Uterus (tissue), 4 donors: ENCODE data around the gene CCL14. TPM values are rescaled to one million over a fixed set of nuclear protein-coding genes. Genes with fewer than 3 reads are reported as not detected.

Experiments
- DNase-seq, 2 donors: peaks; one replicate each; pipeline ENCODE4 v3.0.0-alpha.2; 2019 to 2020
- H3K27ac ChIP-seq, 2 donors: fragments of 200-600 bp; sonication (generic); 1 replicate in 1 of 2; 2 replicates in 1 of 2; pipeline ENCODE4 v1.5.1; 2016 to 2018
- H3K27me3 ChIP-seq, 2 donors: fragments of 200-600 bp; sonication (generic); one replicate each; pipeline ENCODE4 v1.5.1; 2018 to 2019; ENCODE audit warnings: control low read depth in 1 of 2
- H3K36me3 ChIP-seq, 2 donors: fragments of 200-600 bp; sonication (generic); one replicate each; pipeline ENCODE4 v1.5.1; 2019; ENCODE audit warnings: control low read depth in 1 of 2
- H3K4me1 ChIP-seq, 2 donors: fragments of 200-600 bp; sonication (generic); one replicate each; pipeline ENCODE4 v1.5.1; 2018 to 2019; ENCODE audit warnings: control low read depth in 1 of 2
- H3K4me3 ChIP-seq, 2 donors: fragments of 200-600 bp; sonication (generic); 1 replicate in 1 of 2; 2 replicates in 1 of 2; pipeline ENCODE4 v1.5.1; 2018 to 2019; ENCODE audit warnings: mild to moderate bottlenecking in 1 of 2
- H3K9me3 ChIP-seq, 2 donors: fragments of 200-600 bp; sonication (generic); one replicate each; pipeline ENCODE4 v1.5.1; 2019; ENCODE audit warnings: control low read depth in 1 of 2
- POLR2A ChIP-seq, 2 donors: fragments of 450-650 bp; IDR thresholded peaks; one replicate each; pipeline ENCODE4 v1.6.1; 2016; ENCODE audit warnings: antibody characterized with exemption in 2 of 2, mild to moderate bottlenecking in 1 of 2, moderate library complexity in 1 of 2
- intact Hi-C: fragments of 100-400 bp; cut with DNase I; formaldehyde crosslinking; loops from one replicate; pipeline ENCODE4 v1.15.1; 2023; ENCODE audit warnings: low total_unique reads
- total RNA-seq, 4 donors: library from RNA; depleted of rRNA in 3 of 4; stranded (reverse); fragments of >200 nt in 3 of 4; gene quantifications; one replicate each; pipeline versions ENCODE4 v1.1.0 to v1.2.4, GENCODE V29; 2014 to 2023
- TF ChIP-seq, protein P1 (sequence below), 4 experiments: fragments of 200-600 bp in 2 of 4; fragments of 450-650 bp in 2 of 4; sonication (generic) in 2 of 4; IDR thresholded peaks; one replicate each; pipeline ENCODE4 v1.5.1; 2016 to 2019; ENCODE audit warnings: antibody characterized with exemption in 4 of 4, mild to moderate bottlenecking in 2 of 4, moderate library complexity in 1 of 4
- donor health status: DM: yes; HTN: yes; CAD: no.

CCL14 gene
- total RNA-seq, 4 donors from 2014 or later: 0.97 to 165 (median 143) TPM

DNA sequence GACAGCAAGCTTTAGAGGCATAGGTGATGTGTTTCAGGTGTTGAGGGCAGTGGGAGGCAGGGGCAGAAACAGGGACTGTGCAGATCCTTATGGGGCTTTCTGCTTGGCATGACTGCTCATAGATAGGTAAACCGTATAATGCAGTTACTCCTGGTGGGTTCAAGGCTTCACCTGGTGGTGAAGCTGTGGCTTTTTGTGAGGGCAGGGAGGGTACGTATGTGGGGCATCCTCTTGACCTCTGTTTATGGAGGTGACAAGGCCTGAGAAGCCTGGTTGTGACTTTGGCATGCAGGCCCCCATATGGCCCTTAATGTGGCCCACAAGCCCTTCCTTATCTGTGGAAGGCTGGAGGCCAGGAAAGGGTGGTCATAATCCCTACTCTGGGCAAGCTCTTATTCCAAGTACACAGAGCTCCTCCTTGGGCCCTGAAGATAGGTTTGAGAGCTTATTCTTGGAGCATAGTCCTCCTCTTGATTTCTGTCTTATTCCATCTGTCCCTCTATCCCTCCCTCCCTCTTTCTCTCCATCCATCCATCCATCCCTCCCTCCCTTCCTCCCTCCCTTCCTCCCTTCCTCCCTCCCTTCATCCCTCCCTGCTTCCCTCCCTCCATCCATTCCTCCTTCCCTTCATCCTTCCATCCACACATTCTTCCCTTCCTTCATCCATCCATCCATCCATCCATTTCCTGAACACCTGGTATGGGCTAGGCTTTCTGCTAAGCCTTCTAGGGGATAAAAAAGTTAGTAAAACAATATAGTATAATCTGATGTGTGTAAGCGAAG lies 3.9 kb downstream of the CCL14 start:
- Histone ChIP-seq H3K4me3 (no peak overlapping the region), H3K36me3 (no peaks in the 10 kb centered on the region), H3K9me3 (no peaks in the 10 kb centered on the region), H3K27ac (no peak overlapping the region), H3K4me1 (no peaks in the 10 kb centered on the region), H3K27me3 (no peaks in the 10 kb centered on the region)
- TF ChIP-seq, protein P1, sequence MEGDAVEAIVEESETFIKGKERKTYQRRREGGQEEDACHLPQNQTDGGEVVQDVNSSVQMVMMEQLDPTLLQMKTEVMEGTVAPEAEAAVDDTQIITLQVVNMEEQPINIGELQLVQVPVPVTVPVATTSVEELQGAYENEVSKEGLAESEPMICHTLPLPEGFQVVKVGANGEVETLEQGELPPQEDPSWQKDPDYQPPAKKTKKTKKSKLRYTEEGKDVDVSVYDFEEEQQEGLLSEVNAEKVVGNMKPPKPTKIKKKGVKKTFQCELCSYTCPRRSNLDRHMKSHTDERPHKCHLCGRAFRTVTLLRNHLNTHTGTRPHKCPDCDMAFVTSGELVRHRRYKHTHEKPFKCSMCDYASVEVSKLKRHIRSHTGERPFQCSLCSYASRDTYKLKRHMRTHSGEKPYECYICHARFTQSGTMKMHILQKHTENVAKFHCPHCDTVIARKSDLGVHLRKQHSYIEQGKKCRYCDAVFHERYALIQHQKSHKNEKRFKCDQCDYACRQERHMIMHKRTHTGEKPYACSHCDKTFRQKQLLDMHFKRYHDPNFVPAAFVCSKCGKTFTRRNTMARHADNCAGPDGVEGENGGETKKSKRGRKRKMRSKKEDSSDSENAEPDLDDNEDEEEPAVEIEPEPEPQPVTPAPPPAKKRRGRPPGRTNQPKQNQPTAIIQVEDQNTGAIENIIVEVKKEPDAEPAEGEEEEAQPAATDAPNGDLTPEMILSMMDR (IDR thresholded peaks at IDR 0.05): no peak
- no peak for TF ChIP-seq POLR2A (IDR thresholded peaks at IDR 0.05)
- no peak for DNase-seq
- intact Hi-C loops: no loop called here

DNA sequence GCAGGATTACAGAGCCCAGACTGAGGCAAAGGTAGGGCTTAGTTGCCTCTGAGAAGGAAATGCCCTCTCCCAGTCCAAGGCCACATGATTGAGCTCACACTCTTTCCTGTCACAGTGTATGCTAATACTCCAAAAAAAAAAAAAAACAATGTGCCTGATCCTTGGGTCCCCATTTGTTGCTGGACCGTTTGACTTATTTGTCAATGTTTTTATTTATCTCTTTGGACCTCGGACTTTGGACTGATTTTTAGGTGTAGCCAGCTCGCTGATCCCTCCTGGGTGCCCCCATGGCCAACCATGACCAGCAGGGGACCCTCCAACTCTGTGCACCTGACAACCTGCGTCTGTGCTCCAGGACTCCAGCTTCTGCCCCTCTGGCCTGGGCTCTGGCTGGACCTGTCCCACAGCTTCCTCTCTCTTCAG lies 4.6 kb downstream of the CCL14 start:
- TF ChIP-seq, protein P1 (IDR thresholded peaks at IDR 0.05): no peak
- TF ChIP-seq POLR2A (IDR thresholded peaks at IDR 0.05): no peak
- H3K27me3 ChIP-seq: no peaks in the 10 kb centered on the region
- H3K36me3 ChIP-seq: no peaks in the 10 kb centered on the region
- H3K4me3 ChIP-seq: no peak overlapping the region
- intact Hi-C loops: no loop called here
- no peaks in the 10 kb centered on the region for H3K4me1 ChIP-seq
- H3K27ac ChIP-seq: no peak overlapping the region
- DNase-seq: no peak
- no peaks in the 10 kb centered on the region for H3K9me3 ChIP-seq

DNA sequence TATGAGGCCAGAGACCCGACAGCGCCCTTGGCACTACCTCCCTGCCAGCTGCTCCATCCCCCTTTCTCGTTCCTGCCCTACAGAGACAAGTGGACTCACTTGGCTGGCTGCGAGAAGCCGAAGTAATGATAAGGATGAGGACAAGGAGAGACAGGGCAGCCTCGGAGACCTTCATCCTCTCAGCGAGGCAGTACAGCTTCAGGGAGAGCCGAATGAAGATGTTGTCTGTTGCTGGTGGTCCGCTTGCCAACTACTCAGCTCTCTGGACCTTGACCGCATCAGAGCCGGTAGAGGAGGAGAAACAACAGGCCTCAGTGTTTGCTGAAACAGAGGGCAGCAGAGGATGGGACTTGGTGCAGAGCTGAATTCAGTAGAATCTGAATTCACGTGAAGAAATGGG lies 5.3 kb downstream of the CCL14 start, which contains the start of gene CCL16:
TSS of gene CCL16 (minus strand) at position 252 of the 400 bp plus-strand sequence. CDS start at position 175, 77 bp downstream.
- Histone ChIP-seq H3K27ac (no peak within 1 kb of the TSS), H3K4me1 (no peaks in the 10 kb centered on the region), H3K4me3 (no peak within 1 kb of the TSS), H3K9me3 (no peaks in the 10 kb centered on the region), H3K36me3 (no peaks in the 10 kb centered on the region), H3K27me3 (no peaks in the 10 kb centered on the region)
- no peak for TF ChIP-seq POLR2A (IDR thresholded peaks at IDR 0.05)
- TF ChIP-seq, protein P1 (IDR thresholded peaks at IDR 0.05): no peak
- no peak for DNase-seq
- intact Hi-C loops: no loop called here

DNA sequence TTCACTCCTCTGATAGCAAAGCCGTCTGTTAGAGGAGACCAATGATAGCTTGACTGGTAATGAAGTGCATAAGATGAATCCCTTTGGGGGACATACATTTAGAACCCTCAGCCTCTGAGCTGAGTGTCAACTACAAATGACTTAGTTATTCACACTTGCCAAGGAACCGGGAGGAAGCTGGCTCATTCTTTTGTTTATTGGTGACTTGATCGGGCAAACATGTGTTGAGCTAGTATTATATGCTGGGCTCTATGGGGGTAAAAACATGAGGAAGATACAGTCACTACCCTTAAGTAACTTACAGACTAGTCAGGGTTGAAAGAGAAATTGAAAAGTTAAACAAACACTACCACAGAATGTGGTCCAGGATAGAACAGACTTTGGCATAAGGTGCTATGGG lies 8.2 kb downstream of the CCL14 start:
- intact Hi-C loops: no loop called here
- Histone ChIP-seq H3K4me3 (no peak overlapping the region), H3K27me3 (no peaks in the 10 kb centered on the region), H3K4me1 (no peaks in the 10 kb centered on the region), H3K36me3 (no peaks in the 10 kb centered on the region), H3K27ac (no peak overlapping the region), H3K9me3 (no peaks in the 10 kb centered on the region)
- DNase-seq: no peak
- TF ChIP-seq POLR2A (IDR thresholded peaks at IDR 0.05): no peak
- TF ChIP-seq, protein P1 (IDR thresholded peaks at IDR 0.05): no peak

DNA sequence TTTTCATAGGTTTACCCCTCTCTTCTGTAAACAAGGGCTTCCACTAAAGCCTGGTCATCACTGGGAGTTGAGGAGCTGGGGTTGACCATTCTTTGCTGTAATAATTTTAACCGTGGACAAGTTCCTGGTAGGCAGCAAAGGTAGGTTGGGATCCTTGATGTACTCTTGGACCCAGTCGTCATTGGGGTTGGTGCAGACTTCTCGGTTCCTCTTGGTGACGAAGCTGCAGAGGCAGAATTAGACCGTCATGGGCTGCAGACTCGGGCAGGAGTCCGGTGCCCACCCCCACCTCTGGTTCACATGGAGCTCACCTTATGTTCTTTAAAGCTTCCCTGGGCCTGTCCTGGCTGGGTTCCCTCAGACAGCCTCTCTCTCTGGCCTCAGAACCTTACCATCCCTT lies 9.0 kb downstream of the CCL14 start:
- Histone ChIP-seq H3K27ac (no peak overlapping the region), H3K36me3 (no peaks in the 10 kb centered on the region), H3K9me3 (no peaks in the 10 kb centered on the region), H3K4me1 (no peaks in the 10 kb centered on the region), H3K4me3 (no peak overlapping the region), H3K27me3 (no peaks in the 10 kb centered on the region)
- TF ChIP-seq, protein P1 (IDR thresholded peaks at IDR 0.05): no peak
- no peak for DNase-seq
- intact Hi-C loops: no loop called here
